Endometrial microvascular endothelial cells (primary cell): Measurements from ENCODE around the gene SLC15A3. TPM values are rescaled to one million over a fixed set of nuclear protein-coding genes. Genes with fewer than 3 reads are reported as not detected.
"Not testable (repeated sequence)": the region's sequence is repeated elsewhere in the genome, so short reads cannot be mapped to it uniquely, and the experiment has no call there.

Source experiments
- in situ Hi-C: cut with HindIII; loops from 2 replicates; pipeline ENCODE4 v1.10.0; 2017; ENCODE audit warnings: low sequenced_read_pairs, low pct_unique_long_range_greater_than_20kb; ENCODE audit errors: inconsistent ontology term
- total RNA-seq: library from RNA; depleted of rRNA; stranded (reverse); fragments of >200 nt; gene quantifications from one replicate; pipeline ENCODE4 v1.2.3, GENCODE V29; 2015; ENCODE audit errors: inconsistent ontology term

Gene SLC15A3
- total RNA-seq, 1 donor from 2014 or later, result 8.2 TPM

DNA sequence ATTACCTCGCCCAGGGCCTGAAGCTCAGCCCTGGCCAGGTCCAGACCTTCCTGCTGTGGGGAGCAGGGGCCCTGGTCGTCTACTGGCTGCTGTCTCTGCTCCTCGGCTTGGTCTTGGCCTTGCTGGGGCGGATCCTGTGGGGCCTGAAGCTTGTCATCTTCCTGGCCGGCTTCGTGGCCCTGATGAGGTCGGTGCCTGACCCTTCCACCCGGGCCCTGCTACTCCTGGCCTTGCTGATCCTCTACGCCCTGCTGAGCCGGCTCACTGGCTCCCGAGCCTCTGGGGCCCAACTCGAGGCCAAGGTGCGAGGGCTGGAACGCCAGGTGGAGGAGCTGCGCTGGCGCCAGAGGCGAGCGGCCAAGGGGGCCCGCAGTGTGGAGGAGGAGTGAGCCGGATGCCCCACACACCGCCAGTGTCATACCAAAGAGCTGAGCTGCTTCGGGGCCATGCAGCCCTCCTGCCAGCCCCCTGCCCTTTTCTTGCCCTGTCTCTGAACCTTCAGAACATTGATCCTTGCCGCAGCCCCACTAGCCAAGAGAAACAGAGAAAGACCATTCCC, 30.1 kb downstream of the SLC15A3 start:
- in situ Hi-C loops, result no loop called here

DNA sequence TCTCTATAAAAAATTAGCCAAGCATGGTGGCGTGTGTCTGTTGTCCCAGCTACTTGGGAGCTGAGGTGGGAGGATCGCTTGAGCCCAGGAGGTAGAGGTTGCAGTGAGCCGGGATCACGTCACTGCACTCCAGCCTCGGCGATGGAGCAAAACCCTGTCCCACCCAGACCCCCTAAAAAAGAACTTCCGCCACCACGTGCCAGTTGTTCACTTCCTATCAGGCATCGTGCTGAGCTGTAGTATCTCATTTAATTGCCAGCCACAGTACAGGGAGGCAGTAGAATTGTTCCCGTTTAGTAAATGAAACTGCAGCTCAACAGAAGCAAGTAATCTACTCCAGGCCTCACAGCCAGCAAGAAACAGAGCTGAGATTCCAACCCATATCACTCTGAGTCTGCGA, 30.7 kb downstream of the SLC15A3 start:
- in situ Hi-C loops, result no loop called here

DNA sequence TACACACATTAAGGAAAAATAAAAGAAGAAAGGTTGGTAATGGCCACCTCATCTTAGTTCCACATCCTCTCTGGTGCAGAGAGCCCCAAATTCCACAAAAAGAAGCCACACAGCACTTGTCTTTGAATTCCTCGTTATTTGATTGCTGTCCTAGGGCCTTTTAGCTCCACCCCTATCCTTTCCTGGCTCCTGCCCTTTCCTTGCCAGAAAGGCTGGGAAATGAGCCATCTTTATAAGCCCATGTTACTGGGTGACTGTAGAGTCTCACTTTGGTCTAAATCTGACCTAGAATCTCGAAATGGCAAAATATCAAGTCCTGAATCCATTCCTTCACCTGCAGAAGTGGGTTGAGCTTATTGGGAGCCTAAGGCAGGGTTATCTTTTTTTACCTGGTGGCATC, 32.0 kb downstream of the SLC15A3 start:
- in situ Hi-C loops, result no loop called here

DNA sequence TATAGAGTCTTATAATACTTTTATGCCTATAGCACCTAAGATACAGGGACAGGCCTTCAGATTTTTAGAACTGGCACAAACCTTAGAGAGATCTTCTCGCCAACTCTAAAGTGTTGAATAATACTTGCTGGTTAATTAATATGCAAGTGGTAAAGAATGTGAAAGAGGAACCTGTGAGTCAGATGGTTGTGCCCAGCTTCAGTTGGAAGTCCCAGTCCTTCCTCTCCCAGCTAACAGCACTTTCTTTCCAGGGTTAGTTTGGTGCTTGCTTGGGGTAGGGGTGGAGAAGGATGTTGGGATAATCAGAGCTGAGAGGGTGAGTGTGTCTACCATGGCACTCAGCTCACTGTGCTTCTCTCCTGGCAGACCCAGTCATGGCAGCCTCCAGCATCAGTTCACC, 32.7 kb downstream of the SLC15A3 start:
- in situ Hi-C loops, result no loop called here

DNA sequence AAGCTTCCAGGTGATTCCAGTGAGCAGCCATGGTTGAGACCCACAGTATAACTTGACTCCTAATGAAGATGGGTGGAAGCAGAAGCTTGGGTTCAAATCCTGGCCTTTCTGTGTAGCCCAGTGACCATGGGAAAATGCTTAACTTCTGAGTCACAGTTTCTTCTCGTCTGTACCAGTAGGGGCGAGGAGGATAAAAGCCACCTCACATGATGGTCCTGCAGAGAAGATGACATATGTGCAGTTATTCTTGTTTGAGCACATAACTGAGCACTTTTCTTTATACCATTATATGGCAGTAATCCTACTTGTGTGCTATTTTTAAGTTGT, 33.1 kb downstream of the SLC15A3 start:
- in situ Hi-C loops, result no loop called here

DNA sequence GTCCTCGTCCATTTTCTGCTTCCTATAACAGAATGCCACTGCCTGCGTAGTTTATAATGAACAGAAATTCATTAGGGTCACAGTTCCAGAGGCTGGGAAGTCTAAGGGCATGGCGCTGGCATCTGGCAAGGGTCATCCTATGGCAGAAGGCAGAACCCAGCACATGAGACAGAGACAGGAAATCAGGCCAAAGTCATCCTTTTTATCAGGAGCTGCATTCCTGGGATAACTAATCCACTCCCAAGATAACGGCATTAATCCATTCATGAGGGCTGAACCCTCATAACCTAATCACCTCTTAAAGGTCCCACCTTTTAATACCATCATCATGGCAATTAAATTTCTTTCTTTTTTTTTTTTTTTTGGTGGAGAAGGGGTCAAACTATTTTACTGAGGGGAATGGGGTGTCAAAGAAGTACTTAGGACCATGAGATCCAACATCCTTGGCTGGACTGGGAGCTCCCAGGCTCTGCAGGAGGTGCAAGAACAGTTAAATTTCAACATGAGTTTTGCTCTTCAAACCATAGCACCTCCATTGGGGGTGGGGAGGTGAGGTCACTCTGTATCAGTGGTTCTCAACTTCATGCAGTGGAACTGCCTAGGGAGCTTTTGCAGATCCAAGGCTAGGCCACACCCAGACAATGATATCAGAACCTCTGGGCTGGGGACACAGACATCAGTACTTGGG, 33.6 kb downstream of the SLC15A3 start:
- in situ Hi-C loops, result no loop called here

DNA sequence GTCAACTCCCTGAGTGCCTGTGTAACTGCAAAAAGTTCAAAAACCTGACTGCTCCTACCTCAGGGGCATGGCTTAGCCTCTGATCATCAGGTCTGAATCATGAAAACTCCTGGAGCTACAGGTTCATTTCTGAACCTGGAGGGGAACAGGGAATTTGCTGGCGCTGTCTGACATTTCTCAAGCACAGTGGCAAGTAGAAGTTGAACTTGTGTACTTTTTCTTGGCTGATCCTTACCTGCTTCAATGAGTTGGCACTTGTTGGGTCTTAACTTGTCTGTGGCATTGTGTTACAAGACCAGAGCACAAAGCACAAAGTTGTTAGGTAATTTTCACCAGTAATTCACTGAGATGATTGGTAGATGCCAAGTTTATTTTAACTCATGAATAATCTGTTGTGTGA, 34.7 kb downstream of the SLC15A3 start:
- in situ Hi-C loops, result no loop called here

DNA sequence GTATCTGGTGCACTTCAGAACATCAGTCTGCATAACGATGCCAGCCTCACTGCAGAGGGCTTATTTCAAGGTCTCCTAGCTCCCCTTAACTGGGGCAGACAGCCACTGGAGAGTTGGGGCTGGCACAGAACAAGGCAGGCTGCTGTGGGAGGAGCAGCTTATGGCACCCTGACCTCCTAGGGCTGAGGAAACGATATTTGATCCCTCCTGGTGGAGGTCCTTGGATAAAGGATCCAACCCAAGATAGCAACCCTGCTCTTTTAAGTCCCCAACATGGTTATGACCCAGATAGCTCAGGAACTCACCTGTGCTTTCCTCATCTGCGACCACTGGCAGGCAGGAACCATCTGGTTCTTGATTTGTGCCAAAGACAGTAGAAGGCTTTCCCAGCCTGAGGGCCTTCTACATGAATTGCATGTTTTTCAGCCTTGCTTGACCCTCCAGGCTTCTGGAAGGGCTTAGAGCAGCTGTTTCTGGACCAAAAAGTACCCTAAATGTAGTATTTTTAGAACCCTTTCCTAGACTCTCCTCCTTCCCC, 35.2 kb downstream of the SLC15A3 start:
- in situ Hi-C loops, result no loop called here

DNA sequence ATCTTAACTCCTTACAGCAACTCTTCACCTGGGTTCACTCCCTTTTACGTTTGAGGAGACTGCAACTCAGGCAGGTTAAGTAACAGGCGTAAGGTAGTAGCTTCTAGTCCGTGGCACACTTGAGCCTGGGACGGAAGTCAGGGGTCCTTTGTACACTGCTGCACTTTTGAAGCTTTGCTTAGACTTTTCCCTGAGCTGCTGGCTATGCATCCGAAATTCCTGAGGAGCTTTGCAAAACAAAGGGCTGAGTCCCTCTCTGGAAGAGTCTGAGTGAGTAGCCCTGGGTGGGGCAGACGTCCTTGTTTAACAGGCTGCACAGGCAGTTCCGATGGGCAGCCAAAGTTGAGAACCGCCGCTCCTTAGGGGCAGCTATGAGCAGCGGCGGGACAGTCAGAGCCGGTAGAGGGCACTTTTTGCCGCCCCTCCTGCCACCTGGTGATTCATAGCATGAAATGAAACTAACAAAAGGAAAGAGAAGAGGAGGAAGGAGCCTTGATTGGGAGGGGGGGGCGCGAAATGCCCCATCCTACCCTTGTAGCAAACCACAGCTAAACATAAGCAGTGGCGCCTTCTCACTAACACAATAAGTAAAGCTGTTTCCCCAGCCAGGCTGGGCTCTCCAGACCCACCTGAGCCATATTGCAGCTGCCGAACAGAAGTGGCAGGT, 36.6 kb downstream of the SLC15A3 start:
- in situ Hi-C loops, result no loop called here

DNA sequence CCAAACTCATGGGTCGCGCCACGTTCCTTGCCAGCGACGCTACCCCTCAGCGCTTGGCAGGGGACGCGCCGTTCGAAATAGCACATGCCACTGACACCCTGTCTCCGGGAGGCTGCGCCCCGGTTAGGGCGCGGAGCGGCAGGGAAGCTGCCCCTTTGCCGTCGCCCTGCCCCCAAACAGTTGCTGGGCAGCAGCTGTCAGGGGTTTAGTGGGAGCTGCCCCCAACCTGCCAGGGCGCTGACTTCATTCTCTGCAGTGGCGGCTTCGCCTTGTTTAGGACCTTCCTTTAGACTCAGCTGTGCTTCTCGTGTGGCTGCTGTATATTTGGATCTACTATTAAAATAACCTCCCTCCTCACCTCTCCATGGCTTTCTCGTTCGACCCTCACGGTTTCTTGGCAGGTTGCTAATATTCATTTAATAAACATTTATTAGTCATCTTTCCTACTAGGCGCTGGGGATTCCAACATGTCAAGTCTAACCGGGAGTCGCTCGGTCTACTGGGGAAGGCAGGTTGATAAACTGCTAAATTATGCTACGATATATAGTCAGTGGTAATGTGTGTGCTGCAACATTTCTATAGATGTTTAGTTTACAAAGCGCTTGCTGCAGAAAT, 37.2 kb downstream of the SLC15A3 start:
- in situ Hi-C loops, result no loop called here

DNA sequence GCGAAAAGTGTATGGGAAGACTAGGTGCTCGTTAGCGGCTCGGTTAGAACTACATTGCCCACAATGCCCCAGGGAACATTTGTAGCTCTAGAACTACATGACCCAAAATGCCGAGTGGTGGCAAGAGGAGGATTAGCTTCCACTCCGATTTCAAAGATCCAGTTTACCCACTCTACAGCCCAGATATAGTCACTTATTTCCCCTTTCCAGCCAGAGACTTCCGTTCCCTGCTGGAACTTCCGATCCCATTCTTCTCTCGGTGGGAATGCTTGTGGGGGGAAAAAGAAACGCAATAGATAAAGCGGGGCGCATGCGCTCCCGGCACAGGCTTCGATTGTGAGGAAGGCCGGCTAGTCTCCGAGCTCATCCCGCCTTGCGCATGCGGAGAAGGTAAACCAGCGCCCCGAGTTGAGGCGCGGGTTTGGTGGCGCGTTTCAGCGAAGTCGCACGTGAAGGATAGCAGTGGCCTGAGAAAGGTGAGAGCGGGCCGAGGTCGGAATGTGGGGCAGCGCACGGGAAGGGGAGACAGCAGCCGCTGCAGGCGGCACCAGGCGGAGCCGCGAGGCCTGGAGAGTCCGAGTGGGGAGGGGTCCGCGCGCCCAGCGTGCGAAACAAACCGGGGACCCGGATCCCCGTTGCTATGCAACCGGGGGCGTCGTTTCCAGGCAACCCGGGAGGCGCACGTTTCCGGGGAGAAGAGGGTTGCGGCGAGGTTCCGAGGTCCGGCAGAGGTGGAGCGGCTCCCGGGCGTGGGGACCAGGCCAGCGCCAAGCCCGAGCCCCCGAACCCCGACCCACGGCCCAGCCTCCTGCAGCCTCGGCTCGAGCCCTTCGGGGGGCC, 38.0 kb downstream of the SLC15A3 start, which contains the start of gene TMEM109:
Gene TMEM109, plus strand, starts transcription at position 366 of the 840 bp plus-strand sequence. CDS start 5,536 bp downstream, outside the sequence.
- in situ Hi-C loops, result no loop called here

DNA sequence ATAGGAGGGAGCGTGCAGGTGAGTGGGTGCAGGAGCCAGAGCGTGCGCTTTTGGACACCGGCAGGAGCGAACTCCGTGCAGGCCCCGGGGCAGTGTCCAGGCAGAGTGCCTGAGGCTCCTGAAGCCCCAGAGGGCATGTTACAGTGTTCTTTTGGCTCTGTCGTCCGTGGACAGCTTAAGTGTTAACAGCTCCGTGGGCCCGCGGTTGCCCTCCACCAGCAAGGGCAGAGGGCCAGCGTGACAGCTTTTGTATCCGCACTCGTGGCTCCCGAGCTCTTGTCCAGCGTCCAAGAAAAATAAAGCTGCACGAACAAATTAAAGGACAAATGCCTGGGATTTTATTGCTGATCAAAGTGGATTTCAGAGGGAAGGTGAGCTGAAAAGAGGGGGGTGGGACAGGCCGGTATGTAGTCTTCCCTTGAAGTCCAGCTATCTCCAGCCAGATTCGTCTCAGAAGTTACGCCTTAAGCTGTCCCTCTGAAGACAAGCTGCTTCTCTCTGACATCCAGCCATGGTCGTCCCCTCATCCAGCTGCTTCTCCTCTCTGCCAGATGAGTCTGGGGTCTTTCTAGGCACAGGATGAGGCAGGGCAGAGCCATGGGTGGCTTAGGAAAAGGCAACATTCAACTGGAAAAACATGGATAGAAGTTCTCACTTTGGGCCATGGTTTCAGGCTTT, 39.0 kb downstream of the SLC15A3 start:
- in situ Hi-C loops, result no loop called here

DNA sequence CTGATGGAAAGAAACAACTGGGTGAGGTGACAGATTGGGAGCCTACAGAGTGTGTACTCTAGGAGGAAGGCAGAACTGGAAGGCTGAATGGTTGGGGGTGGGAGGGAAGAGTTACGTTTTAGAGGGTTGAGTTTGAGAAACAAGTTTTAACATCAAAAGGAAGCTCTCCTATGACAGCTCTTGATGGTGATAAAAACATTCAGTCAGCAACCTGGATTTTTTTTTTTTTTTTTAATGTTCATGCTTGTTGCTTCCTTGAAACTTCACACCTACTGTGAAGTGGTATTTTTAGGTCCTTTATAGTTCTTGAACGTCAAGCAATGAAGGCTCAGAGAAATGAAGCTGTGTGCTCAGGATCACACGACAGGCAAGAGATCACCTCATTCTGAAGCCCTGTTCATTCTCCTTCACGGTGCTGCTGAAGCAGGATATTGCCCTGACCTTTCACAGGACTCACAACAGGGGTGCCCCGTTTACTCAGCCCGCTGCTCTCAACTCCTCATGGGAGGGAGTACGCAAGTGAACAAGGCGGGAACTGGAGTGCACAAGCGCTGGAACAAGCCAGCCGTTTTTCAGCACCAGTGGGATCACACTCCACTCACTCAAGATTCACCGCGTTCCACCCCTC, 39.6 kb downstream of the SLC15A3 start:
- in situ Hi-C loops, result no loop called here

DNA sequence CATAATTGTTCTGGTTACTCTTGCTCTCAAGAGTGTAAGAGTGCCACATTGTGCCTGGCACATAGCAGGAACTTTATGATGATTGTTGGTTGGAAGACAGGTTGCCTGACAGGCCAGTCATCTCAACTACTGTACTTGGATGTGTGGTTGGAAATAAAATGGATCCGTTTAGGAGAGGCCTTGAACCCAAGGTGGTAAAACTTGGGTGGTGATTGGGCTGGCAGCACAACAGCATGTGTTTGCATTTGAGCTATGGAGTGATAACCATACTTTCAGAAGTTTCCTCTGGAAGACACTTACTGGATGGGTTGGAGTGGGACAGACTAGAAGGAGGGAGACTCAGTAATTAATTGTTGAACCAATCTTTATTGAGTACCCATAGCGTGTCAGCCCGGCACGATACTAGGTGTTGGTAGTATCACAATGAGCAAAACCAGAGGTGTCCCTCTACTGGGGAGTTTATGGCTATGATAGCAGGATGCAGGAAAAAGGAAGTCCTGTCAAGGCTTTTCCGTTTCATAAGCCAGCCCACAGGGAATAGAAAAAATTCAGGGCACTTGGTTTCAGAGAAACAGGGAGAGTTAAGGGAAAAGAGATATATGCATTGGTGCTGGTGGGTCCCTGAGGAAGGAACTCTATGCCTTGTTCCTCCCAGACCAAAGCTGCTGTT, 41.1 kb downstream of the SLC15A3 start:
- in situ Hi-C loops, result no loop called here

DNA sequence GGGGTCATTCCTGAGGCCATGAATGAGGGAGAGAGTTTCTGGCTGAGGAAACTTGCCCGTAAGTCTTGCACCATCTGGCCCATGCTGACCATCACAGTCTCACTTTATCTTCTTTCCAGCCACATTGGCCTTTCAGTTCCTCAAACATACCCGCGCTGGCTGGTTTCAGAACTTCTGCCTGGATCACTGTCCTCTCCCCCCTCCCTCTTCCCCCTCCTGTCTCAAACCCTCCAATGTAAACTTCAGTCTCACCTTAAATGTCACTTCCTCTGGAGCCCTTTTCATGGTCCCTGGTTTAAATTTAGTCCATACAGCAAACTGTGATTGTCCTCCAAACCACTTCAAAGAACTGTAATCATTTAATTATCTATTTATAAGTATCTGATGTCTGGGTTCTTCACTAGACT, 41.7 kb downstream of the SLC15A3 start:
- in situ Hi-C loops, result no loop called here

DNA sequence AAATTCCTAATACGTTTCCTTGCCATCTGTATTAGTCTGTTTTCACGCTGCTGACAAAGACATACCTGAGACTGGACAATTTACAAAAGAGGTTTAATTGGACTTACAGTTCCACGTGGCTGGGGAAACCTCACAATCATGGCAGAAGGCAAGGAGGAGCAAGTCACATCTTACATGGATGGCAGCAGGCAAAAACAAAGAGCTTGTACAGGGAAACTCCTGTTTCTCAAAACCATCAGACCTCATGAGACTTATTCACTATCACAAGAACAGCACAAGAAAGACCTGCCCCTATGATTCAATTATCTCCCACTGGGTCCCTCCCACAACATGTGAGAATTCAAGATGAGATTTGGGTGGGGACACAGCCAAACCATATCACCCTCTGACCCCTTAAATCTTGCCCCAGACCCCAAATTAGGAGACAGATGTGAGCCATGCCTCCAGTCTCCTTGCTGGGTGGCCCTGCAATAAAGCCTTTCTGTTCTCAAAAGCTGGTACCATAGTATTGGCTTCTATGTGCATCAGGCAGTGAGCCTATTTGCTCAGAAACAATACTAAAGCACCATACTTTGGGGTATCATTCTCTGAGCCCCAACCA, 42.2 kb downstream of the SLC15A3 start:
- in situ Hi-C loops, result not testable (repeated sequence)

DNA sequence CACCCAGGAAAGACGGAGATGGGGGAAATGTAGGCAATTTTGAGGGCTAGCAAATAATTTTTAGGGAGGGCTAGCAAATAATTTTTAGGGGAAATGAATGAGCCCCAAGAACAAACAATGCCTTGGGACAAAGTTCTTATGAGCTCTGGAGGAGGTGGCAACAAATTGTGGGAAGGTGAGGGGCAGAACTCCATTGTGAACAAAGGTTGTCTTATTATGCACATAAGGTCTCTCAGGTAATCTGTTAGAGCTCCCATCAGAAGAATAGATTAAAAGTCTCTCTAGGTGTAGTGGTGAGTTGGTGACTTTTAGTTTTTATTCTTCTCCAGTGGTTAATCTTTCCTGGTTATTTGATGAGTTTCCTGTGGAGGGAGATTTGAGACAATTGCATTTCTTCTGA, 43.2 kb downstream of the SLC15A3 start:
- in situ Hi-C loops, result no loop called here
